ENCODE data around the gene PPM1H.

Gene PPM1H

DNA sequence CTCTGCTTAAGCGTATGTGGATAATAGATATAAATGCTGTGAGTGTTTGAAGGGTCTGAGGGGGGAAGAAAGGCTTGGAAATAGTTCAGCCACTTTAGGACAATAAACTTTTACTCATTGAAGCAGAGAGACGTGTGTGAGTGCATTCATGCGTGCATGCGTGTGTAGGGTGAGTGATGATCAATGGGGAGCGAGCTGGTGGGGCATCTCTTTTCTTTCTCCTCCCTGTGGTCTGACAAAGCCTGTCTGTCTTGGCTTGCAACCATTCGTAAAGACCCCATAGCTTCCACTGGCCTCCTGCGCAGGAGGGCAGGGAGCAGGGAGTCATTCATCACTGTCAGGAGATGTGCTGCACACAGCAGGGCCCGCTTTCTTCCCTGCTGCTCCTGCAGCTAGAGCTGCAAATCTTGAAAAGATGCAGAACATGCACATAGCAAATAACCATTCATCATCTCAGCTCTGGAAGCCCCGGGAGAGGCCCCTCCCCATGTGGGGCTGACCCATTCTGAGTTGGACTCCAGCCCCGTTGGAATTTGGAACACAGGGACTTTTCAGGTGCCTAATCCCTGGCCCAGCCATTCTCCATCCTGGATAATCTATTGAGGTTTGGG lies 223.2 kb downstream of the PPM1H start:
- TF ChIP-seq, protein P1, sequence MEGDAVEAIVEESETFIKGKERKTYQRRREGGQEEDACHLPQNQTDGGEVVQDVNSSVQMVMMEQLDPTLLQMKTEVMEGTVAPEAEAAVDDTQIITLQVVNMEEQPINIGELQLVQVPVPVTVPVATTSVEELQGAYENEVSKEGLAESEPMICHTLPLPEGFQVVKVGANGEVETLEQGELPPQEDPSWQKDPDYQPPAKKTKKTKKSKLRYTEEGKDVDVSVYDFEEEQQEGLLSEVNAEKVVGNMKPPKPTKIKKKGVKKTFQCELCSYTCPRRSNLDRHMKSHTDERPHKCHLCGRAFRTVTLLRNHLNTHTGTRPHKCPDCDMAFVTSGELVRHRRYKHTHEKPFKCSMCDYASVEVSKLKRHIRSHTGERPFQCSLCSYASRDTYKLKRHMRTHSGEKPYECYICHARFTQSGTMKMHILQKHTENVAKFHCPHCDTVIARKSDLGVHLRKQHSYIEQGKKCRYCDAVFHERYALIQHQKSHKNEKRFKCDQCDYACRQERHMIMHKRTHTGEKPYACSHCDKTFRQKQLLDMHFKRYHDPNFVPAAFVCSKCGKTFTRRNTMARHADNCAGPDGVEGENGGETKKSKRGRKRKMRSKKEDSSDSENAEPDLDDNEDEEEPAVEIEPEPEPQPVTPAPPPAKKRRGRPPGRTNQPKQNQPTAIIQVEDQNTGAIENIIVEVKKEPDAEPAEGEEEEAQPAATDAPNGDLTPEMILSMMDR (IDR thresholded peaks at IDR 0.05; ENCODE audit: low read depth, low read length) = no peak
- H3K4me3 ChIP-seq (ENCODE audit: low read depth, low read length) = no peak overlapping the region

- TF ChIP-seq, protein P1 (IDR thresholded peaks at IDR 0.05; ENCODE audit: low read depth, low read length) = no peak
- H3K4me3 ChIP-seq (ENCODE audit: low read depth, low read length) = no peak overlapping the region
Observed at GRCh38 chr12:62709311-62709710, 225.6 kb downstream of the PPM1H start.

GRCh38 chr12:62707939-62708338 lies 227.0 kb downstream of the PPM1H start:
- H3K4me3 ChIP-seq (ENCODE audit: low read depth, low read length) = no peak overlapping the region
- TF ChIP-seq, protein P1 (IDR thresholded peaks at IDR 0.05; ENCODE audit: low read depth, low read length) = no peak

GRCh38 chr12:62705846-62706245 lies 229.1 kb downstream of the PPM1H start:
- TF ChIP-seq, protein P1 (IDR thresholded peaks at IDR 0.05; ENCODE audit: low read depth, low read length) = no peak
- no peak overlapping the region for H3K4me3 ChIP-seq (ENCODE audit: low read depth, low read length)

- TF ChIP-seq, protein P1 (IDR thresholded peaks at IDR 0.05; ENCODE audit: low read depth, low read length) = no peak
- H3K4me3 ChIP-seq (ENCODE audit: low read depth, low read length) = no peak overlapping the region
Observed at GRCh38 chr12:62703011-62703380, 232.0 kb downstream of the PPM1H start.

GRCh38 chr12:62701492-62701891 lies 233.5 kb downstream of the PPM1H start:
- TF ChIP-seq, protein P1 (IDR thresholded peaks at IDR 0.05; ENCODE audit: low read depth, low read length) = no peak
- H3K4me3 ChIP-seq (ENCODE audit: low read depth, low read length) = no peak overlapping the region

GRCh38 chr12:62700091-62700880 lies 234.7 kb downstream of the PPM1H start:
- TF ChIP-seq, protein P1 (IDR thresholded peaks at IDR 0.05; ENCODE audit: low read depth, low read length) = no peak
- H3K4me3 ChIP-seq (ENCODE audit: low read depth, low read length) = no peak overlapping the region
